ENCODE measurements around the gene C1orf74.

- TF ChIP-seq, protein P1, sequence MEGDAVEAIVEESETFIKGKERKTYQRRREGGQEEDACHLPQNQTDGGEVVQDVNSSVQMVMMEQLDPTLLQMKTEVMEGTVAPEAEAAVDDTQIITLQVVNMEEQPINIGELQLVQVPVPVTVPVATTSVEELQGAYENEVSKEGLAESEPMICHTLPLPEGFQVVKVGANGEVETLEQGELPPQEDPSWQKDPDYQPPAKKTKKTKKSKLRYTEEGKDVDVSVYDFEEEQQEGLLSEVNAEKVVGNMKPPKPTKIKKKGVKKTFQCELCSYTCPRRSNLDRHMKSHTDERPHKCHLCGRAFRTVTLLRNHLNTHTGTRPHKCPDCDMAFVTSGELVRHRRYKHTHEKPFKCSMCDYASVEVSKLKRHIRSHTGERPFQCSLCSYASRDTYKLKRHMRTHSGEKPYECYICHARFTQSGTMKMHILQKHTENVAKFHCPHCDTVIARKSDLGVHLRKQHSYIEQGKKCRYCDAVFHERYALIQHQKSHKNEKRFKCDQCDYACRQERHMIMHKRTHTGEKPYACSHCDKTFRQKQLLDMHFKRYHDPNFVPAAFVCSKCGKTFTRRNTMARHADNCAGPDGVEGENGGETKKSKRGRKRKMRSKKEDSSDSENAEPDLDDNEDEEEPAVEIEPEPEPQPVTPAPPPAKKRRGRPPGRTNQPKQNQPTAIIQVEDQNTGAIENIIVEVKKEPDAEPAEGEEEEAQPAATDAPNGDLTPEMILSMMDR (IDR thresholded peaks at IDR 0.05): no peak
- no peak for TF ChIP-seq POLR2A (IDR thresholded peaks at IDR 0.05)
- no peak for TF ChIP-seq POLR2AphosphoS5 (IDR thresholded peaks at IDR 0.05)
Measured at GRCh38 chr1:209816923-209817322, 32.6 kb upstream of the C1orf74 start.

Measured in prostate gland (tissue), 2 donors.